IMR-90 (cell line): ENCODE measurements around the gene PTBP1. TPM values are rescaled to one million over a fixed set of nuclear protein-coding genes. Genes with fewer than 3 reads are reported as not detected.

Experiments
- ATAC-seq: fragments of 200-7000 bp; cut with Tn5 transposase; 2 replicates; pipeline ENCODE4 v1.9.1; 2020; ENCODE audit warnings: low read depth, mild to moderate bottlenecking, moderate library complexity
- BruUV-seq: library from RNA; stranded (reverse); fragments of 400-500 nt; replicated peaks from 2 replicates; lab custom pipeline; 2021; lab: Mats Ljungman, UMichigan
- CTCF ChIA-PET: fragments of 300-600 bp; formaldehyde crosslinking; extraction: SDS; loops from one replicate; lab custom pipeline; 2021; ENCODE audit warnings: antibody characterized with exemption; lab: Yijun Ruan, JAX
- POLR2A ChIA-PET: fragments of 300-600 bp; sonication (Branson Sonifier 250); formaldehyde crosslinking; loops from one replicate; lab custom pipeline; 2022; ENCODE audit warnings: antibody characterized with exemption; ENCODE audit not compliant: unreplicated experiment; lab: Charles Lee
- DNase-seq: peaks from one replicate; pipeline ENCODE4 v3.0.0; 2013
- H2AFZ ChIP-seq: replicated peaks from 2 replicates; pipeline ENCODE3; 2013; ENCODE audit warnings: low read length, mild to moderate bottlenecking; ENCODE audit not compliant: poor library complexity
- H2AK5ac ChIP-seq: 2 replicates; pipeline ENCODE4 v1.6.1; 2013; ENCODE audit warnings: low read depth, low read length, inconsistent platforms
- H2AK9ac ChIP-seq: replicated peaks from 2 replicates; pipeline ENCODE3; 2013; ENCODE audit warnings: mild to moderate bottlenecking, low read depth, low read length, moderate library complexity; ENCODE audit not compliant: poor library complexity
- H2BK120ac ChIP-seq: 2 replicates; pipeline ENCODE4 v1.6.1; 2013; ENCODE audit warnings: low read depth, low read length, inconsistent platforms
- H2BK15ac ChIP-seq: 3 replicates; pipeline ENCODE4 v1.6.1; 2013; ENCODE audit warnings: low read depth, low read length, inconsistent platforms
- H2BK20ac ChIP-seq: 2 replicates; pipeline ENCODE4 v1.6.1; 2013; ENCODE audit warnings: low read depth, mild to moderate bottlenecking, inconsistent platforms, low read length, moderate library complexity
- H2BK5ac ChIP-seq: 2 replicates; pipeline ENCODE4 v1.6.1; 2013; ENCODE audit warnings: mild to moderate bottlenecking, low read depth, low read length, inconsistent platforms; ENCODE audit not compliant: poor library complexity, severe bottlenecking
- H3K14ac ChIP-seq: replicated peaks from 2 replicates; pipeline ENCODE4 v1.6.1; 2013; ENCODE audit warnings: low read depth, low read length, inconsistent platforms
- H3K18ac ChIP-seq: 2 replicates; pipeline ENCODE4 v1.6.1; 2013; ENCODE audit warnings: low read depth, low read length, control low read depth
- H3K23ac ChIP-seq: 2 replicates; pipeline ENCODE4 v1.6.1; 2013; ENCODE audit warnings: low read depth, low read length, inconsistent platforms
- H3K27ac ChIP-seq: 2 replicates; pipeline ENCODE4 v1.5.1; 2013; ENCODE audit warnings: mild to moderate bottlenecking, control low read depth, low read length; ENCODE audit not compliant: insufficient read depth
- H3K27me3 ChIP-seq: 2 replicates; pipeline ENCODE4 v1.6.1; 2013; ENCODE audit warnings: low read length; ENCODE audit not compliant: control insufficient read depth, insufficient read depth
- H3K36me3 ChIP-seq: 2 replicates; pipeline ENCODE4 v1.6.1; 2013; ENCODE audit warnings: low read length, mixed read lengths; ENCODE audit not compliant: control insufficient read depth, insufficient read depth
- H3K4ac ChIP-seq: 2 replicates; pipeline ENCODE4 v1.6.1; 2013; ENCODE audit warnings: low read depth, low read length, inconsistent platforms
- H3K4me1 ChIP-seq: 2 replicates; pipeline ENCODE4 v1.6.1; 2013; ENCODE audit warnings: low read length, mixed read lengths; ENCODE audit not compliant: control insufficient read depth, insufficient read depth
- H3K4me2 ChIP-seq: 2 replicates; pipeline ENCODE4 v1.6.1; 2013; ENCODE audit warnings: low read depth, mild to moderate bottlenecking, control low read depth, low read length, moderate library complexity
- H3K4me3 ChIP-seq: 2 replicates; pipeline ENCODE4 v1.5.1; 2013; ENCODE audit warnings: low read depth, mild to moderate bottlenecking, control low read depth, low read length, moderate library complexity; ENCODE audit not compliant: insufficient read depth
- H3K56ac ChIP-seq: 2 replicates; pipeline ENCODE4 v1.6.1; 2013; ENCODE audit warnings: low read length, inconsistent platforms; ENCODE audit not compliant: insufficient read depth; ENCODE audit errors: extremely low read depth
- H3K79me1 ChIP-seq, 2 experiments: 2 replicates each; pipeline ENCODE4 v1.6.1; 2013; ENCODE audit warnings: low read length in 2 of 2, inconsistent platforms in 1 of 2, low read depth in 1 of 2
- H3K9ac ChIP-seq: 2 replicates; pipeline ENCODE4 v1.6.1; 2013; ENCODE audit warnings: low read depth, low read length, control low read depth
- H3K9me1 ChIP-seq: 2 replicates; pipeline ENCODE4 v1.6.1; 2013; ENCODE audit warnings: low read length, inconsistent platforms; ENCODE audit not compliant: insufficient read depth
- H3K9me3 ChIP-seq: 2 replicates; pipeline ENCODE4 v1.6.1; 2013; ENCODE audit warnings: low read length; ENCODE audit not compliant: control insufficient read depth, insufficient read depth
- H4K20me1 ChIP-seq: 2 replicates; pipeline ENCODE4 v1.6.1; 2013; ENCODE audit warnings: low read length, inconsistent platforms; ENCODE audit not compliant: insufficient read depth
- H4K5ac ChIP-seq: 2 replicates; pipeline ENCODE4 v1.6.1; 2013; ENCODE audit warnings: mild to moderate bottlenecking, low read depth, low read length, control low read depth
- H4K8ac ChIP-seq, 2 experiments: 2 replicates each; pipeline ENCODE4 v1.6.1; 2013; ENCODE audit warnings: low read depth in 2 of 2, low read length in 2 of 2, control low read depth in 1 of 2, inconsistent platforms in 1 of 2
- H4K91ac ChIP-seq: 2 replicates; pipeline ENCODE4 v1.6.1; 2013; ENCODE audit warnings: low read depth, low read length, inconsistent platforms; ENCODE audit not compliant: insufficient read depth
- BHLHE40 ChIP-seq: fragments of 150-350 bp; IDR thresholded peaks from 2 replicates; pipeline ENCODE4 v1.6.1; 2016; ENCODE audit warnings: mild to moderate bottlenecking, low read depth, low read length
- CEBPB ChIP-seq: IDR thresholded peaks from 2 replicates; pipeline ENCODE4 v1.6.1; 2012; ENCODE audit warnings: low read depth, low read length, improper control_type of control experiment
- CHD1 ChIP-seq: IDR thresholded peaks from 2 replicates; pipeline ENCODE4 v1.6.1; 2012; ENCODE audit warnings: low read depth, low read length, improper control_type of control experiment
- FOS ChIP-seq: fragments of 150-350 bp; IDR thresholded peaks from 2 replicates; pipeline ENCODE4 v1.6.1; 2016; ENCODE audit warnings: low read depth, low read length
- MAFK ChIP-seq: IDR thresholded peaks from 2 replicates; pipeline ENCODE4 v1.6.1; 2012; ENCODE audit warnings: low read depth, low read length, improper control_type of control experiment
- MAZ ChIP-seq: IDR thresholded peaks from 2 replicates; pipeline ENCODE4 v1.6.1; 2012; ENCODE audit warnings: low read depth, mild to moderate bottlenecking, low read length, improper control_type of control experiment, moderate library complexity, borderline replicate concordance
- MXI1 ChIP-seq: IDR thresholded peaks from 2 replicates; pipeline ENCODE4 v1.6.1; 2012; ENCODE audit warnings: low read depth, mild to moderate bottlenecking, low read length, moderate library complexity, borderline replicate concordance
- NFE2L2 ChIP-seq: fragments of 150-350 bp; IDR thresholded peaks from 2 replicates; pipeline ENCODE4 v1.6.1; 2016; ENCODE audit warnings: low read depth, mild to moderate bottlenecking, low read length
- POLR2A ChIP-seq: IDR thresholded peaks from 2 replicates; pipeline ENCODE4 v1.6.1; 2012; ENCODE audit warnings: mild to moderate bottlenecking, low read depth, low read length
- RAD21 ChIP-seq: IDR thresholded peaks from 2 replicates; pipeline ENCODE4 v1.6.1; 2012; ENCODE audit warnings: low read length, improper control_type of control experiment
- RCOR1 ChIP-seq: IDR thresholded peaks from 2 replicates; pipeline ENCODE4 v1.6.1; 2012; ENCODE audit warnings: mild to moderate bottlenecking, low read length, improper control_type of control experiment; ENCODE audit not compliant: insufficient replicate concordance
- RFX5 ChIP-seq: IDR thresholded peaks from 2 replicates; pipeline ENCODE4 v1.8.0; 2012; ENCODE audit warnings: low read depth, mild to moderate bottlenecking, low read length, moderate library complexity
- USF2 ChIP-seq: fragments of 150-350 bp; IDR thresholded peaks from 2 replicates; pipeline ENCODE4 v1.6.1; 2017; ENCODE audit warnings: mild to moderate bottlenecking, antibody characterized with exemption, low read length, low read depth
- WGBS, 2 experiments: methylation state at CpG; one replicate each; pipeline versions ENCODE4 v1.1.5 to v1.1.7; 2013; ENCODE audit warnings: missing lambda C conversion rate in 2 of 2; ENCODE audit not compliant: insufficient read length in 1 of 2; ENCODE audit errors: extremely low coverage in 2 of 2; 5-methylcytosine and 5-hydroxymethylcytosine counted together
- dilution Hi-C: fragments of 300-500 bp; cut with HindIII; formaldehyde crosslinking; loops from one replicate; pipeline ENCODE4 v1.14.3; 2018; ENCODE audit warnings: low sequenced_read_pairs; ENCODE audit not compliant: unreplicated experiment
- in situ Hi-C: fragments of 300-500 bp; cut with MboI; formaldehyde crosslinking; loops from 3 replicates; pipeline ENCODE4 v1.14.3; 2019; ENCODE audit warnings: low sequenced_read_pairs, inconsistent platforms, mixed read lengths
- intact Hi-C: fragments of 100-400 bp; cut with micrococcal nuclease; formaldehyde crosslinking; loops from 2 replicates; pipeline ENCODE4 v1.10.0; 2022
- polyA plus RNA-seq, 3 experiments: library from polyadenylated mRNA; depleted of rRNA; stranded (reverse); fragments of >200 nt; gene quantifications; 2 replicates each; pipeline ENCODE4 v1.2.3, GENCODE V29; 2012; ENCODE audit warnings: low replicate concordance in 1 of 3
- total RNA-seq: library from RNA; depleted of rRNA; stranded (reverse); fragments of >200 nt; gene quantifications from 2 replicates; pipeline ENCODE4 v1.2.3, GENCODE V29; 2012
- TF ChIP-seq, protein P1 (sequence below): fragments of 150-350 bp; IDR thresholded peaks from 2 replicates; pipeline ENCODE4 v1.6.1; 2016; ENCODE audit warnings: low read depth, mild to moderate bottlenecking, low read length, moderate library complexity, borderline replicate concordance
- TF ChIP-seq, protein P2 (sequence below): conservative IDR thresholded peaks from 2 replicates; pipeline ENCODE4 v1.5.1; 2012; ENCODE audit warnings: mild to moderate bottlenecking, low read depth, low read length, improper control_type of control experiment

PTBP1 gene
- total and polyA plus RNA-seq, 2 of the 4 experiments (the other 2 are of a cell fraction), result 146 to 269 TPM

DNA sequence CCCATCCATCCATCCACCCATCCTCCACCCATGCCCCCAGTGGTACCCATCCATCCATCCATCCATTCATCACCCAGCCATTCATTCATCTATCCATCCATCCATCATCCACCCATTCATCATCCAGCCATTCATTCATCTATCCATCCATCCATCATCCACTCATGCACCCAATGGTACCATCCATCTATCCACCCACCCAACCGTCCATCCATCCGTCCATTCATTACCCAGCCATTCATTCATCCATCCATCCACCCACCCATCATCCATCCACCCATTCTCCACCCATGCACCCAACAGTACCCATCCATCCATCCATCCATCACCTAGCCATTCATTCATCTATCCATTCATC is 19.2 kb downstream of the PTBP1 start:
- no peak overlapping the region for H2AK5ac ChIP-seq
- ChIA-PET POLR2A (no interaction called here), CTCF (no interaction called here)
- no peaks in the 10 kb centered on the region; the same call in 1 of the 2 replicates for H3K27me3 ChIP-seq
- no peak overlapping the region for H3K9ac ChIP-seq
- DNase-seq (no peak), ATAC-seq (no peak)
- peaks cover 17% of the 10 kb centered on the region; the same call in 1 of the 2 replicates for H4K20me1 ChIP-seq
- H2BK120ac ChIP-seq, result no peak overlapping the region
- no peak overlapping the region for H3K56ac ChIP-seq
- peaks cover 0 to 7% of the 10 kb centered on the region in 2 experiments; a peak in 2 of 4 replicates for H3K79me1 ChIP-seq
- no peak overlapping the region for H2BK15ac ChIP-seq
- H2BK20ac ChIP-seq, result no peak overlapping the region
- no peak overlapping the region for H2AFZ ChIP-seq
- no peak overlapping the region for H3K4me3 ChIP-seq
- no peaks in the 10 kb centered on the region for H3K4me1 ChIP-seq
- TF ChIP-seq CEBPB, result no peak
- TF ChIP-seq RCOR1, result no peak
- no peak for TF ChIP-seq MAFK
- TF ChIP-seq POLR2A, result no peak
- TF ChIP-seq FOS, result no peak
- TF ChIP-seq, protein P1, sequence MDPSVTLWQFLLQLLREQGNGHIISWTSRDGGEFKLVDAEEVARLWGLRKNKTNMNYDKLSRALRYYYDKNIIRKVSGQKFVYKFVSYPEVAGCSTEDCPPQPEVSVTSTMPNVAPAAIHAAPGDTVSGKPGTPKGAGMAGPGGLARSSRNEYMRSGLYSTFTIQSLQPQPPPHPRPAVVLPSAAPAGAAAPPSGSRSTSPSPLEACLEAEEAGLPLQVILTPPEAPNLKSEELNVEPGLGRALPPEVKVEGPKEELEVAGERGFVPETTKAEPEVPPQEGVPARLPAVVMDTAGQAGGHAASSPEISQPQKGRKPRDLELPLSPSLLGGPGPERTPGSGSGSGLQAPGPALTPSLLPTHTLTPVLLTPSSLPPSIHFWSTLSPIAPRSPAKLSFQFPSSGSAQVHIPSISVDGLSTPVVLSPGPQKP, result no peak
- TF ChIP-seq NFE2L2, result no peak
- no peak for TF ChIP-seq RAD21
- TF ChIP-seq CHD1, result no peak
- TF ChIP-seq MXI1, result no peak
- no peak for TF ChIP-seq RFX5
- TF ChIP-seq, protein P2, sequence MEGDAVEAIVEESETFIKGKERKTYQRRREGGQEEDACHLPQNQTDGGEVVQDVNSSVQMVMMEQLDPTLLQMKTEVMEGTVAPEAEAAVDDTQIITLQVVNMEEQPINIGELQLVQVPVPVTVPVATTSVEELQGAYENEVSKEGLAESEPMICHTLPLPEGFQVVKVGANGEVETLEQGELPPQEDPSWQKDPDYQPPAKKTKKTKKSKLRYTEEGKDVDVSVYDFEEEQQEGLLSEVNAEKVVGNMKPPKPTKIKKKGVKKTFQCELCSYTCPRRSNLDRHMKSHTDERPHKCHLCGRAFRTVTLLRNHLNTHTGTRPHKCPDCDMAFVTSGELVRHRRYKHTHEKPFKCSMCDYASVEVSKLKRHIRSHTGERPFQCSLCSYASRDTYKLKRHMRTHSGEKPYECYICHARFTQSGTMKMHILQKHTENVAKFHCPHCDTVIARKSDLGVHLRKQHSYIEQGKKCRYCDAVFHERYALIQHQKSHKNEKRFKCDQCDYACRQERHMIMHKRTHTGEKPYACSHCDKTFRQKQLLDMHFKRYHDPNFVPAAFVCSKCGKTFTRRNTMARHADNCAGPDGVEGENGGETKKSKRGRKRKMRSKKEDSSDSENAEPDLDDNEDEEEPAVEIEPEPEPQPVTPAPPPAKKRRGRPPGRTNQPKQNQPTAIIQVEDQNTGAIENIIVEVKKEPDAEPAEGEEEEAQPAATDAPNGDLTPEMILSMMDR, result no peak
- no peak for TF ChIP-seq USF2
- TF ChIP-seq MAZ, result no peak
- no peak for TF ChIP-seq BHLHE40
- no peak overlapping the region for H3K27ac ChIP-seq
- no peak overlapping the region for H3K4me2 ChIP-seq
- peaks cover 33% of the 10 kb centered on the region for H3K36me3 ChIP-seq
- no peak overlapping the region for H2AK9ac ChIP-seq
- no peak overlapping the region for H3K18ac ChIP-seq
- BruUV-seq, result no TSS peak
- H4K8ac ChIP-seq, result no peak overlapping the region
- no peak overlapping the region for H2BK5ac ChIP-seq
- 93% methylated on average over 2 of the region's 2 CpGs; no CpG with 5 or more reads in 1 of the 2 experiments for WGBS, 2 experiments
- intact Hi-C loops, result no loop called here
- no peak overlapping the region for H4K91ac ChIP-seq
- no peaks in the 10 kb centered on the region for H3K9me1 ChIP-seq
- no peak overlapping the region for H3K14ac ChIP-seq
- in situ Hi-C loops, result no loop called here
- H4K5ac ChIP-seq, result no peak overlapping the region
- no peaks in the 10 kb centered on the region for H3K9me3 ChIP-seq
- no peak overlapping the region for H3K4ac ChIP-seq
- dilution Hi-C loops, result no loop called here
- H3K23ac ChIP-seq, result no peak overlapping the region
